ENCODE data around the gene LUM.

GRCh38 chr12:91109148-91109564 lies 2.1 kb downstream of the LUM start:
- TF ChIP-seq, protein P1, sequence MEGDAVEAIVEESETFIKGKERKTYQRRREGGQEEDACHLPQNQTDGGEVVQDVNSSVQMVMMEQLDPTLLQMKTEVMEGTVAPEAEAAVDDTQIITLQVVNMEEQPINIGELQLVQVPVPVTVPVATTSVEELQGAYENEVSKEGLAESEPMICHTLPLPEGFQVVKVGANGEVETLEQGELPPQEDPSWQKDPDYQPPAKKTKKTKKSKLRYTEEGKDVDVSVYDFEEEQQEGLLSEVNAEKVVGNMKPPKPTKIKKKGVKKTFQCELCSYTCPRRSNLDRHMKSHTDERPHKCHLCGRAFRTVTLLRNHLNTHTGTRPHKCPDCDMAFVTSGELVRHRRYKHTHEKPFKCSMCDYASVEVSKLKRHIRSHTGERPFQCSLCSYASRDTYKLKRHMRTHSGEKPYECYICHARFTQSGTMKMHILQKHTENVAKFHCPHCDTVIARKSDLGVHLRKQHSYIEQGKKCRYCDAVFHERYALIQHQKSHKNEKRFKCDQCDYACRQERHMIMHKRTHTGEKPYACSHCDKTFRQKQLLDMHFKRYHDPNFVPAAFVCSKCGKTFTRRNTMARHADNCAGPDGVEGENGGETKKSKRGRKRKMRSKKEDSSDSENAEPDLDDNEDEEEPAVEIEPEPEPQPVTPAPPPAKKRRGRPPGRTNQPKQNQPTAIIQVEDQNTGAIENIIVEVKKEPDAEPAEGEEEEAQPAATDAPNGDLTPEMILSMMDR (conservative IDR thresholded peaks at IDR 0.05 in 1 of 2, IDR thresholded peaks at IDR 0.05 in 1 of 2; ENCODE audit: low read depth in 1 of 2, low read length in 2 of 2): peak; percentile 65 to 71
- no peak for TF ChIP-seq EZH2 (IDR thresholded peaks at IDR 0.05; ENCODE audit: low read length, missing control alignments)

Data from fibroblast of lung (primary cell).